HCT116 (cell line): ENCODE measurements around the gene CUL9. TPM values are rescaled to one million over a fixed set of nuclear protein-coding genes. Genes with fewer than 3 reads are reported as not detected.

Experiments used
- ATAC-seq: fragments of 200-7000 bp; cut with Tn5 transposase; 2 replicates; pipeline ENCODE4 v1.9.1; 2020; ENCODE audit warnings: mild to moderate bottlenecking, moderate library complexity
- BruUV-seq: library from RNA; stranded (reverse); fragments of 400-500 nt; replicated peaks from 2 replicates; lab custom pipeline; 2021; lab: Mats Ljungman, UMichigan
- CTCF ChIA-PET: fragments of 300-600 bp; sonication (Branson Sonifier 250); formaldehyde crosslinking; loops from one replicate; lab custom pipeline; 2021; ENCODE audit warnings: antibody characterized with exemption; lab: Charles Lee
- POLR2A ChIA-PET: fragments of 300-600, 350-600 bp; sonication (Branson Sonifier 250); formaldehyde crosslinking; loops from one replicate; lab custom pipeline; 2021; ENCODE audit warnings: antibody characterized with exemption; lab: Charles Lee
- RAD21 ChIA-PET, 2 experiments: fragments of 300-600 bp; sonication (Branson Sonifier 250); formaldehyde crosslinking; loops; one replicate each; lab custom pipeline; 2023; ENCODE audit warnings: low total read pairs in 2 of 2; ENCODE audit not compliant: uncharacterized antibody in 2 of 2, unreplicated experiment in 2 of 2, low non-redundant PET in 1 of 2; lab: Charles Lee
- DNase-seq: peaks from one replicate; pipeline ENCODE4 v3.0.0-alpha.2; 2010; ENCODE audit warnings: low read depth, low spot score
- H2AFZ ChIP-seq: fragments of 200-600 bp; shearing (Covaris generic), sonication (generic); 2 replicates; pipeline ENCODE4 v1.6.1; 2017; ENCODE audit warnings: low read depth, mixed run types, mixed read lengths, antibody characterized with exemption, low read length; ENCODE audit not compliant: poor library complexity, severe bottlenecking
- H3K27ac ChIP-seq: 2 replicates; pipeline ENCODE4 v1.5.1; 2012; ENCODE audit warnings: low read depth, low read length
- H3K27me3 ChIP-seq: fragments of 200-600 bp; sonication (generic); 2 replicates; pipeline ENCODE4 v1.6.1; 2016; ENCODE audit warnings: mixed run types, low read length, mixed read lengths; ENCODE audit not compliant: insufficient read depth
- H3K36me3 ChIP-seq, 2 experiments: fragments of 200-500 bp in 1 of 2; fragments of 200-600 bp in 1 of 2; sonication (Bioruptor generic) in 1 of 2; sonication (generic) in 1 of 2; 2 replicates each; pipeline versions ENCODE4 v1.5.1 to v1.6.1; 2014 to 2016; ENCODE audit warnings: low read length in 2 of 2, inconsistent platforms in 1 of 2, mixed read lengths in 1 of 2, mixed run types in 1 of 2; ENCODE audit not compliant: insufficient read depth in 2 of 2, control insufficient read depth in 1 of 2
- H3K4me1 ChIP-seq, 2 experiments: fragments of 200-600 bp in 1 of 2; sonication (generic) in 1 of 2; 2 replicates each; pipeline versions ENCODE4 v1.5.1 to v1.6.1; 2012 to 2017; ENCODE audit warnings: low read length in 2 of 2, inconsistent platforms in 1 of 2, mild to moderate bottlenecking in 1 of 2, mixed read lengths in 1 of 2, mixed run types in 1 of 2, moderate library complexity in 1 of 2; ENCODE audit not compliant: insufficient read depth in 2 of 2, control insufficient read depth in 1 of 2
- H3K4me2 ChIP-seq: fragments of 200-600 bp; sonication (generic); 2 replicates; pipeline ENCODE4 v1.6.1; 2017; ENCODE audit warnings: mixed run types, low read length, mixed read lengths
- H3K4me3 ChIP-seq, 2 experiments: fragments of 200-600 bp in 1 of 2; sonication (generic) in 1 of 2; replicated peaks in 1 of 2; 2 replicates each; pipeline ENCODE4 v1.5.1; 2011 to 2016; ENCODE audit warnings: low read length in 2 of 2, control low read depth in 1 of 2, low read depth in 1 of 2, mild to moderate bottlenecking in 1 of 2, mixed read lengths in 1 of 2, mixed run types in 1 of 2
- H3K79me2 ChIP-seq: fragments of 200-600 bp; sonication (generic); 2 replicates; pipeline ENCODE4 v1.6.1; 2017; ENCODE audit warnings: mild to moderate bottlenecking, mixed run types, low read length, moderate library complexity, mixed read lengths; ENCODE audit not compliant: insufficient read depth
- H3K9ac ChIP-seq: fragments of 200-600 bp; sonication (generic); 2 replicates; pipeline ENCODE4 v1.6.1; 2016; ENCODE audit warnings: low read length, mixed read lengths
- H3K9me2 ChIP-seq: fragments of 200-600 bp; sonication (generic), shearing (Covaris generic); 2 replicates; pipeline ENCODE4 v1.6.1; 2017; ENCODE audit warnings: mixed run types, mild to moderate bottlenecking, moderate library complexity; ENCODE audit not compliant: insufficient read depth
- H3K9me3 ChIP-seq, 2 experiments: fragments of 200-500 bp in 1 of 2; fragments of 200-600 bp in 1 of 2; sonication (Bioruptor generic) in 1 of 2; sonication (generic) in 1 of 2; 2 replicates each; pipeline ENCODE4 v1.6.1; 2014 to 2017; ENCODE audit warnings: low read length in 2 of 2, mixed read lengths in 2 of 2, inconsistent platforms in 1 of 2, low read depth in 1 of 2, mild to moderate bottlenecking in 1 of 2, mixed run types in 1 of 2, moderate library complexity in 1 of 2; ENCODE audit not compliant: control insufficient read depth in 1 of 2, insufficient read depth in 1 of 2
- H4K20me1 ChIP-seq: fragments of 200-600 bp; sonication (generic), shearing (Covaris generic); 2 replicates; pipeline ENCODE4 v1.6.1; 2017; ENCODE audit warnings: mixed run types, mild to moderate bottlenecking, moderate library complexity; ENCODE audit not compliant: insufficient read depth
- ATF3 ChIP-seq: IDR thresholded peaks from 2 replicates; pipeline ENCODE4 v1.6.1; 2012
- EGR1 ChIP-seq: IDR thresholded peaks from 2 replicates; pipeline ENCODE4 v1.6.1; 2012; ENCODE audit warnings: low read depth
- EZH2phosphoT487 ChIP-seq: fragments of 200-600 bp; IDR thresholded peaks from 2 replicates; pipeline ENCODE4 v1.6.1; 2018; ENCODE audit warnings: antibody characterized with exemption, borderline replicate concordance
- FOSL1 ChIP-seq: IDR thresholded peaks from 2 replicates; pipeline ENCODE4 v1.6.1; 2012; ENCODE audit warnings: low read depth
- JUND ChIP-seq: IDR thresholded peaks from 2 replicates; pipeline ENCODE4 v1.6.1; 2012
- SIN3A ChIP-seq: IDR thresholded peaks from 2 replicates; pipeline ENCODE4 v1.6.1; 2012; ENCODE audit warnings: low read depth
- YY1 ChIP-seq: IDR thresholded peaks from 2 replicates; pipeline ENCODE4 v1.6.1; 2011; ENCODE audit warnings: low read length, low read depth, moderate library complexity, mild to moderate bottlenecking; ENCODE audit not compliant: insufficient replicate concordance; ENCODE audit errors: extremely low read depth
- ZFX ChIP-seq: fragments of 450-650 bp; IDR thresholded peaks from 2 replicates; pipeline ENCODE4 v1.6.1; 2017
- ZNF274 ChIP-seq: fragments of 200-500 bp; sonication (Bioruptor generic); IDR thresholded peaks from 2 replicates; pipeline ENCODE4 v1.6.1; 2014; ENCODE audit warnings: mild to moderate bottlenecking, low read depth, low read length, inconsistent platforms
- intact Hi-C: fragments of 100-400 bp; cut with micrococcal nuclease; formaldehyde crosslinking; loops from 2 replicates; pipeline ENCODE4 v1.10.0; 2022
- total RNA-seq: library from RNA; stranded (reverse); gene quantifications from one replicate; pipeline ENCODE4 v1.2.1, GENCODE V29; 2021; ENCODE audit not compliant: unreplicated experiment
- TF ChIP-seq, protein P1 (sequence below): IDR thresholded peaks from 2 replicates; pipeline ENCODE4 v1.6.1; 2012; ENCODE audit warnings: low read depth

Gene CUL9
- total RNA-seq, 1 experiment from 2014 or later: 36.5 TPM

DNA sequence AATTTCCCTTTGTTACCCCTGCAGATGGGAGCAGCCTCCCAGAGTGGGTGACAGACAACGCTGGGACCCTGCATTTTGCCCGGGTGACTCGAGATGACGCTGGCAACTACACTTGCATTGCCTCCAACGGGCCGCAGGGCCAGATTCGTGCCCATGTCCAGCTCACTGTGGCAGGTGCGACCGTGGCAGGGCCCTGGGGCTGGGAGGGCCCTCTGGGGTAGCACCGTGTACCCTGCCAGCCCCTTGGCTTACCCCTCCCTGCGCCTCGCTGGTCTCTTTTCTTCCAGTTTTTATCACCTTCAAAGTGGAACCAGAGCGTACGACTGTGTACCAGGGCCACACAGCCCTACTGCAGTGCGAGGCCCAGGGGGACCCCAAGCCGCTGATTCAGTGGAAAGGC lies 40.4 kb upstream of the CUL9 start:
- no peak for DNase-seq
- Histone ChIP-seq H3K9me2 (no peaks in the 10 kb centered on the region), H3K36me3 (peaks cover 0 to 7% of the 10 kb centered on the region in 2 experiments; a peak in 1 of 4 replicates), H3K4me3 (no peak overlapping the region), H3K4me1 (peaks cover 3 to 9% of the 10 kb centered on the region in 2 experiments; a peak in 1 of 4 replicates), H4K20me1 (no peaks in the 10 kb centered on the region), H3K4me2 (no peak overlapping the region), H3K9me3 (no peaks in the 10 kb centered on the region), H3K9ac (no peak overlapping the region), H3K27ac (no peak overlapping the region), H2AFZ (no peak overlapping the region), H3K27me3 (no peaks in the 10 kb centered on the region), H3K79me2 (no peaks in the 10 kb centered on the region)
- POLR2A ChIA-PET: no interaction called here
- ATAC-seq: no peak
- RAD21 ChIA-PET: no interaction called here
- no TSS peak for BruUV-seq
- intact Hi-C loops: loop anchor here (5.0 kb wide), 2 partner anchors 84 to 179 kb away; partner anchors contain the start of genes GNMT, KLC4 and MRPL2
- no peak for TF ChIP-seq EGR1
- no peak for TF ChIP-seq FOSL1
- CTCF ChIA-PET: no interaction called here

- H3K9me2 ChIP-seq: no peaks in the 10 kb centered on the region
- H3K4me1 ChIP-seq: peaks cover 3 to 9% of the 10 kb centered on the region in 2 experiments; a peak in 1 of 4 replicates
- CTCF ChIA-PET: interaction anchor here (1.3 kb wide), 1 partner anchor 75 kb away, joined by 3 read pairs; no protein-coding TSS in a partner anchor
- TF ChIP-seq ATF3 (no peak), YY1 (no peak), ZFX (no peak), ZNF274 (no peak), SIN3A (no peak), EZH2phosphoT487 (no peak), JUND (no peak)
- TF ChIP-seq, protein P1, sequence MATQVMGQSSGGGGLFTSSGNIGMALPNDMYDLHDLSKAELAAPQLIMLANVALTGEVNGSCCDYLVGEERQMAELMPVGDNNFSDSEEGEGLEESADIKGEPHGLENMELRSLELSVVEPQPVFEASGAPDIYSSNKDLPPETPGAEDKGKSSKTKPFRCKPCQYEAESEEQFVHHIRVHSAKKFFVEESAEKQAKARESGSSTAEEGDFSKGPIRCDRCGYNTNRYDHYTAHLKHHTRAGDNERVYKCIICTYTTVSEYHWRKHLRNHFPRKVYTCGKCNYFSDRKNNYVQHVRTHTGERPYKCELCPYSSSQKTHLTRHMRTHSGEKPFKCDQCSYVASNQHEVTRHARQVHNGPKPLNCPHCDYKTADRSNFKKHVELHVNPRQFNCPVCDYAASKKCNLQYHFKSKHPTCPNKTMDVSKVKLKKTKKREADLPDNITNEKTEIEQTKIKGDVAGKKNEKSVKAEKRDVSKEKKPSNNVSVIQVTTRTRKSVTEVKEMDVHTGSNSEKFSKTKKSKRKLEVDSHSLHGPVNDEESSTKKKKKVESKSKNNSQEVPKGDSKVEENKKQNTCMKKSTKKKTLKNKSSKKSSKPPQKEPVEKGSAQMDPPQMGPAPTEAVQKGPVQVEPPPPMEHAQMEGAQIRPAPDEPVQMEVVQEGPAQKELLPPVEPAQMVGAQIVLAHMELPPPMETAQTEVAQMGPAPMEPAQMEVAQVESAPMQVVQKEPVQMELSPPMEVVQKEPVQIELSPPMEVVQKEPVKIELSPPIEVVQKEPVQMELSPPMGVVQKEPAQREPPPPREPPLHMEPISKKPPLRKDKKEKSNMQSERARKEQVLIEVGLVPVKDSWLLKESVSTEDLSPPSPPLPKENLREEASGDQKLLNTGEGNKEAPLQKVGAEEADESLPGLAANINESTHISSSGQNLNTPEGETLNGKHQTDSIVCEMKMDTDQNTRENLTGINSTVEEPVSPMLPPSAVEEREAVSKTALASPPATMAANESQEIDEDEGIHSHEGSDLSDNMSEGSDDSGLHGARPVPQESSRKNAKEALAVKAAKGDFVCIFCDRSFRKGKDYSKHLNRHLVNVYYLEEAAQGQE: no peak
- intact Hi-C loops: loop anchor here (5.0 kb wide), 2 partner anchors 85 to 180 kb away; partner anchors contain the start of genes GNMT, KLC4 and MRPL2
- no peak overlapping the region for H3K4me3 ChIP-seq
- DNase-seq (no peak), ATAC-seq (no peak)
- BruUV-seq: no TSS peak
- H3K79me2 ChIP-seq: no peaks in the 10 kb centered on the region
- H3K9ac ChIP-seq: no peak overlapping the region
- peaks cover 0 to 7% of the 10 kb centered on the region in 2 experiments; a peak in 1 of 4 replicates for H3K36me3 ChIP-seq
- no peaks in the 10 kb centered on the region for H4K20me1 ChIP-seq
- RAD21 ChIA-PET: no interaction called here
- no peaks in the 10 kb centered on the region for H3K27me3 ChIP-seq
- no peak overlapping the region for H3K27ac ChIP-seq
- no peaks in the 10 kb centered on the region for H3K9me3 ChIP-seq
- POLR2A ChIA-PET: no interaction called here
- no peak overlapping the region for H3K4me2 ChIP-seq
- H2AFZ ChIP-seq: no peak overlapping the region
Observed at GRCh38 chr6:43142101-43142500, 39.9 kb upstream of the CUL9 start.
